NCI-H2196 (cell line): ENCODE data around the gene FCAMR.

Source experiments
- DNase-seq: peaks from one replicate; lab custom pipeline; 2025; ENCODE audit not compliant: unreplicated experiment; lab: John Stamatoyannopoulos, UW

FCAMR gene

DNA sequence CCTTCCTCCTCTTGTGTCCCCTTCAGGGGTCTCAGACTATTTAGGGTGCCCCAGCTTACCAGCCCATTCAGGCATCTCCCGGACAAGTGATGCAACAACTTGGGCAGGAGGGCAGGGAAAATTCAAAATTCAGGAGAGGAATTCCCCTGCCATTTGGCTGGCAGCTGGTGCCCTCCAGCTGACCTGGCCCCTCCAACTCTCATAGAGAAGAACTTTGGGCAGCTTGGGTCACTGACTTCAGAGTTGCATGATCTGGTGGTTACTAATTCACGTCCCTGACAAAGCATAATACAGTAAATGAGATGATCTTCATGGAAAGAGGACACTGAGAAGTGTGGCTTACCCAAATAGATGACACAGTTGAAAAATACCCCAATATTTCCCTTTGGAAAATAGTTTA is at the start of gene FCAMR:
TSS of gene FCAMR (minus strand) at position 15 of the 400 bp plus-strand sequence. CDS start 335 bp downstream, outside the sequence.
- DNase-seq: no peak

- DNase-seq: no peak
Measured at GRCh38 chr1:207019661-207020060, 49.4 kb upstream of the FCAMR start.

- no peak for DNase-seq
Measured at GRCh38 chr1:207019161-207019560, 48.9 kb upstream of the FCAMR start.

DNA sequence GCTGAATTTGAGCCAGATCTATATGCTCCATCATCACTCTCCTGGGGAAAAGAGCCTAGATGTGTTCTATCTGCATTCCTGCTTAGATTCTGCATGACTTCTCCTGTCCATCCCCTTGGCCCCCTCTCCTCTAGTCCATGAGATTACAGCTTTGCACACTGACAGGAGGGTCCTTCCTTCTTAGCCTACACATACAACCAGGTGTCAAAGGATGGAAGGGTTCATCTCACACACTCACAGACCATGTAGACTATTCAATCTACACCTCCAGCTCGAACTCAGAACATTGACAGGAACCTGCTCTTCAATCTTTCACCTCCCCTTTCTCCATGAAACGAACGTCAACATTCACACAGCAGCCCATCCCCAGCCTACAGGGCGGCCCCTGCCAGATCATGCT is 48.4 kb upstream of the FCAMR start:
- DNase-seq: no peak

DNA sequence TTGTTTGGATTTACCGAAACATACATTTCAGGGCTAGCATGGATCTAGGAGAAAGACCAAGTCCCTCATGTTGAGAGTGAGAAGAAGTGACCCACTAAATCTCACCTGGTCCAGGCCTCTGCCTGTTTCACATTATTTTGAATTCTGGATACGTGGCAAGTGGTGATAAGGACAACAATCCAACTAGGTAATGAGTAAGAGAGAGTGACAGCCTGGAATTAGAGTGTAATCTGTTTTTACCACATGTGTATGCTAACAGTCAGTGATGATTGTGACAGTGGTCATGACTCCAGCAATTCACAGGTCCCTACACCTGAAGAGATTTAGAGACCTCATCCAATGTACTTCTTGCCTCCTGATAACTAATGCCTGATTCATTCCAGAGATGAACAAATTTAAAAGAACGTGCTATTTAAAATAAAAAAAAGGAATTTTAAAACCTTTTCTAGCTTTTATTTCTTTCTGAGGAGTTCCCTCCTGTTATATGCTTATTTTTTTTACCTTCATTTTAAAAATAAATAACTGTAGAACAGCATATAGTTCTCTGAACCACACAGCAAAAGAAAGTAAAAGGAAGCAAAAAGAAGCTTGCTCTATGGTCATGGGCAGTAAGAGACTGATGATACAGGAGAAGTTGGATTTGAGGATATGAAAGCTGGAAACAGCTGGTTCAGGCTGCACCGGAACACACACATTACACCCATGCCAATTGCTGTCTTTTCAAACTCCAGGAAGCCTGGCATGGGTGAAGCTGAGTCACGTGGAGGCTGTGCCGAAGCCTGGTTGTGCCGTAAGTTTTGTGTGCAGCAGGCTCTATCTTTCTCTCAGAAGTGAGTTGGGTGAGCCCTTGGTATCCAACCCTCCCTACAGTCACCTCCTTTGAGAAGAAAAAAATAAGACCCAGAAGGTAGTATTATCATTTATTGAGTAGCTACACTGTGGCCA is 47.6 kb upstream of the FCAMR start:
- no peak for DNase-seq

DNA sequence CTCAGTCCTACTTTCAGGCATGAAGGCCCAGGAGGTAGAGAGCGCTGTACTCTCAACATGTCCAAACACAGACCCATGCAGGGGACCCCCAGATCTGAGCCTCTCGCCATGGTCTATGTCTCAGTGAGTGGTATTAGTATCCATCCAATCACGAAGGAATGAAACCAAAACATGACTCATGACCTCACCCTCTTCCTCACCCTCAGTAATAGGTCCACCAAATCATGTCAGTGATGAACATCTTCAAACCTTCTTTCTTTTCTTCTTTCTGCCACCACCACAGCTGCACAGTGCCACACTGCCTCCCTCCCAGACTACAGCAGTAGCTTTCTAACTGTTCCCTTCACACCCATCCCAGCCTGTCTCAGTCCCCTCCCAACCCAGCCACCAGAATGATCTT is 45.5 kb upstream of the FCAMR start:
- no peak for DNase-seq

DNA sequence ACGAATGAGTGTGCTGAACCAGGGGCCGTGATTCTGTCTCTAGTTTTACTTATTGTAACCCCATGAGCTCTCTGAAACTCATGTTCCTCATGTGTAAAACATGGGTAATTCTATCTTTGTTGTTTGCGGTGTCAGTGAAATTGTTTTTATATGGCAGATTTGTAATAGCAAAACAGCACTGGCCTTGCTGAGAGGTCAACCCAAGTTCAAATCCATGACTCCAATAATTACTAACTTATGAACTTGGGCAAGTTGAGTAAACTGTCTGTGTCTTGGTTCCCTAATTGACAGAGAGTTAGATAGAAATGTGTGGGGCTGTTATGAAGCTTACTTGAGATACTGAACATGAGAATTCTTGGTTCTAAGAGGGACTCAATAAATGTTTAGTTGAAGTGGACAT is 44.5 kb upstream of the FCAMR start:
- no peak for DNase-seq

GRCh38 chr1:207013321-207014085 is 43.2 kb upstream of the FCAMR start:
- no peak for DNase-seq

- DNase-seq: no peak
Measured at GRCh38 chr1:207010726-207011125, 40.5 kb upstream of the FCAMR start.

DNA sequence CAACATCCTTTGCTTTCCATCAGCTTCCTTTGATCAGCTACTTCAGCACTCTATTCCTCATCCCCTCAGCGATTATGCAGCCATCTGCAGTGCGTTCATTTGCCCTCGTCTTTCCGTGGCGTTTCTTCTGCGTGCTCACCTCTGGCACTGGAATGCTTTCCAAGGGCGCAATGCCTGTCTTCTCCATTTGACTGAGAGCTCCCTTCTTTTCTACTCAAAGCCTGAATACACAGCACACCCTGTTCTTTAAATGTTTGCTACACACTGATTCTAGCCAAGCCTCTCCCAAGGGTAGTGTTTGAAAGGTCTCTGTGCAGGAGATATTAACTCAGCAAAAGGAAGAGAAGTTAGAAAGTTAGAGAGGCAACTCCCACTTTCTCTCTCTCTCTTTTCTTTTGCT is 39.7 kb upstream of the FCAMR start:
- no peak for DNase-seq

DNA sequence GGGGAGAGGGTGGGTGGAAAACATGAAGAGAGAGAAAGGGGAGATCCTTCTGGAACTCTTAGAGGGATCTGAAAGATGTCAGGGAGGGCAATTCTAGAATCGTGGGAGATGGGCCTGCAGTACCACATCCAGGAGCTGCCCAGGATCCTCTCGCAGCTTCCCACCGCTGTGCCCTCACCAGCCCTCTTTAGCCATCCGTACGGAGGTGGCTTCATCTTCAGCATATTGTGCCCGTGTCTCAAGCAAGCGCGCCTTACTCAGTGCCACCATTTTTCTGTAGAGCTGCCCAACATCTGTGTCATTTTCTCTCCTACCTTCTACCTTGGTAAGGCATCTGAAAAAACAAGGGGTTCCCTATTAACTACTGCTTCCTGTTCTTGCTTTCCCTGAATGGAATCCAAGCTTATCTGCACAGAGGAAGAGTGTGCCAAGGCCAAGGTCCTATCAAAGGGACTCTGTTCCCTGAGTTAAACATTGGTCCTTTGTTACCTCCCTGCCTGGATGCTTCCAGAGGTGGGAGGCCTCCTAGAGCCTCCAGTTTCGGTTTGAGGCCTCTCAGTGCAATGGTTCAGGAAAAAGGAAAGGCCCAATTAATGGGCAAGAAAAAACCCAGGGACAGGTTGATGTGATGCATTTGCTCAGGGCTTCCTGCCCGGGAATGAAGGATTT is 39.1 kb upstream of the FCAMR start:
- no peak for DNase-seq

DNA sequence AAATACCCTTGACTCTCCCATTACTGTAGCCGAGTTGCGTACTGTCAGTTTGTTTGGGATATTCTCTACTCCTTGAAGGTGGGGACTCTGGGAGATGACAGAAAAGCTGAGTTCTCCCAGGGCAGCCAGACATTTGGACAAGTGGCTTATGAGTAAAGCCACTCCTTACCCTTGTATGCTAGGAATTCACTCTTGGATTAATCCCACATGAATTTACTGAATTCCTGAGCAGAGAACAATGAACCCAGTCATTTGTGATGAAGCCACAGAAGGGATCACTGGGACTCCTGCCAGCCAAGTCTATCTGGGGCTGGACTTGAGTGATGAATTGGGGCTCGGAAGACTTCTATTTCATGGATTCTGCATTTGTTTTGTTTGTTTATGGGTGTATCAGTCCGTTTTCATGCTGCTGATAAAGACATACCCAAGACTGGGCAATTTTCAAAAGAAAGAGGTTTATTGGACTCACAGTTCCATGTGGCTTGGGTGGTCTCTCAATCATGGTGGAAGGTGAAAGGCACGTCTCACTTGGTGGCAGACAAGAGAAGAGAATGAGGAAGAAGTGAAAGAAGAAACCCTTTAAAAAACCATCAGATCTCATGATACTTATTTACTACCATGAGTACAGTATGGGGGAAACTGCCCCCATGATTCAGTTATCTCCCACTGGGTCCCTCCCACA is 37.2 kb upstream of the FCAMR start:
- no peak for DNase-seq

DNA sequence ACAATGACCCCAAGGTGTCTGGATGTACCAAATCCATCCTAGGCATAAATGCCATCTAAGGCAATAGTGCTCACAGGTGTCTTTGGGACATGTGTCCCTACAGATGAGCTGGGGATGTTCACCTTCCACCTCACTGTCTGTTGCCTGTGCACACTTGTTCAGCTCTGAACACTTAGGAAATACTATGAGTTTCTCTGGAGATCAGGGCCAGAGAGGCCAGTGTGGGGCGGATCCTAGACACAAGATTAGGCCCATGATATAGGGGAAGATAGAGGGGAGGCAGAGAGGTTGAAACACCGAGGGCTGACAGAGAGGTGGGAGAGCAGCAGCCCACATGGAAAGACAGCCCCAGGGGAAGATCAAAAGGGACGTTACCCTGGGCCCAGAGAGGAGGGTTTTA is 36.7 kb upstream of the FCAMR start:
- no peak for DNase-seq

DNA sequence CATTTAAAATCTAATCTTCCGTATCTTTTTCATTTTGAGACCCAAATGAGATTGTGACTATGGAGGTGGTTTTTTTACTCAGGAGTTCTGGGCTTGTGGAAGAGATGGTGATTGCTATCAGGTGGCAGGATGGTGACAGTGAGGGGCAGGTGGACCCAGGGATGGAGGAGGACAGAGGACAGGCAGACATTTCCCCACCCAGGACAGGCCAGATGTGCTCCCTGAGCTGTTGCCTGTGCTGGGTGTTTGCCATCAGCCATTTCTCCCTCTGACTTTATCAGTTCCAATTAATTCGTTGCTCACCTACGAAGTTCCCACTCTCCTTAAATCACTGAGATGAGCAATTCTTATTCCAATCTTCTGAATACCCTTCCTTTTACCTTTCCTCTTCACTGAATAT is 35.8 kb upstream of the FCAMR start:
- DNase-seq: no peak

DNA sequence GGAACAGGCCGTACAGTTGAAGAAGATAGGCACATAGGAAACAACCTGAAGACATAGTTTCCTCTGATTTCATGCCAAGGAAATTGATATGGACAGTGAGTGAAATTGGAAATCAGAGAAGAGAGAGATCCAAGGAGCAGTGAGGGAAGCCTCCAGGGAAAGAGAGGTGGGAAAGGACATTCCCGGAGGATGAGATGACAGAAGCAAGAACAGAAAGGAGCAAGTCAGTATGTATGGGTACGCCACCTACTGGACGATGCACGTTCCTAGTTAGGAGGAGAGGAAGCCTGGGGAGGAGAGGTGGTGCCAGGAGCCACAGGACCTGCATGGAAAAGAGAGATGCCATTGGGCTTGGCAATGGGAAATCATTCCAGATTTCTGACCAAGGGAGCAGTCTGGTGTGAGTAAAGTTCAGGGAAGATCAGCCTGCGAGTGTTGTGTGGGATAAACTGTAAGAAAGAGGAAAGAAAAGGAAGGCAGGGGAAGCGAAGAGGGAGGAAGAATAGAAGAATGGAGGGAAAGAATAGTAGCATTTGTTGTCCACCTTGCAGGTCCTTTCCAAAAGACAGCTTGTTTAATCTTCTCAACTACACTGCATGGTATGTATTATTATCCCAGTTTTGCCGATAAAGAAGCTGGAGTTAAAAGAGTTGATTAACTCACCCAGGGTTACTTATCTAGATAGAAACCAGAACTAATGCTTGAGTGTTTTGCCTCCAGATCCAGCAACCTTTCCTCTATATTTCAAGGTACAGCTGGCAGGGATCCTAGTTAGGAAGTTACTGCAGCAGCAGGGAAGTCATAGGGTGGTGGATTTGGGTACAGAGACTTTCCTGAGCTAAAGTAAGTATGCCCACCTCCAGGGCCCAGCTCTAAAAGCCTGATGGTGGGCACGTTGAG is 34.9 kb upstream of the FCAMR start:
- DNase-seq: peak; percentile 68

DNA sequence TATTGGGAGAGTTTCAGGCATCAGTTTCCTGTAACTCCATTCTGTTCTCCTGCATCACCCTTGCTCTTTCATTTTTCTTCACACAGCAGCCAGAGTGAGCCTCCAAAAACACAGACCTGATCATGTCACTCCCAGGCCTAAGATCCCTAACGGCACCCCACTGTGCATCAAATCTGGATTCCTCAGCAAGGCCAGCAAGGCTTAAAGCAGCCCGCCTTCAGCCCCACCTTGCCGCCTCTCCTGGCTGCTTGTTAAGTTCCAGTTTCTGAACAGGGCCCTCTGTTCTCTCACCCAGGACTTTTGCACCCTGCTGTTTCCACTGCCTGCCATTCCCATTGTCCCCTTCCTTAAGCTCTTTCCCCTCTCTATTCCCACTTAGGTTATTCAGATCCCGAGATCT is 33.0 kb upstream of the FCAMR start:
- no peak for DNase-seq

DNA sequence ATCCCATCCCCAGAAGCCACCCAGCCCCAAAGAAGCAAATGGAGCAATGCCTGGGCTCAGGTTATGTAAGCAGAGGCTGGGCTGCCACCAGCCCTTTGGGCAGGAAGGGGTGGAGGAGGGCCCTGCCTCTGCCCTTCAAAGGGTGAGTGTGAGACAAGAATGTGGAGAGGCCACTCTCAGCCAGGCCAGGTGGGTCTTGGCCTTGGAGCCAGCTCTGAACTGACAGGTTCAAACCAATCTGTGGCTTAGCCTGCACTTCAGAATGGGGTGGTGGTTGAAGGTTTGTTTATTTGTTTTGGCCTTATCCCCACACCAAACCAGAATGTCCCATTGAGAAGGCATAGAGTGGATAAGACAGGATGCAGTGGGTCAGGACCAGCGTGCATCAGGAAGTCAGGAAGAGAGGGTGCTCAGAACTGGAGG is 32.5 kb upstream of the FCAMR start:
- DNase-seq: peak; percentile 84

DNA sequence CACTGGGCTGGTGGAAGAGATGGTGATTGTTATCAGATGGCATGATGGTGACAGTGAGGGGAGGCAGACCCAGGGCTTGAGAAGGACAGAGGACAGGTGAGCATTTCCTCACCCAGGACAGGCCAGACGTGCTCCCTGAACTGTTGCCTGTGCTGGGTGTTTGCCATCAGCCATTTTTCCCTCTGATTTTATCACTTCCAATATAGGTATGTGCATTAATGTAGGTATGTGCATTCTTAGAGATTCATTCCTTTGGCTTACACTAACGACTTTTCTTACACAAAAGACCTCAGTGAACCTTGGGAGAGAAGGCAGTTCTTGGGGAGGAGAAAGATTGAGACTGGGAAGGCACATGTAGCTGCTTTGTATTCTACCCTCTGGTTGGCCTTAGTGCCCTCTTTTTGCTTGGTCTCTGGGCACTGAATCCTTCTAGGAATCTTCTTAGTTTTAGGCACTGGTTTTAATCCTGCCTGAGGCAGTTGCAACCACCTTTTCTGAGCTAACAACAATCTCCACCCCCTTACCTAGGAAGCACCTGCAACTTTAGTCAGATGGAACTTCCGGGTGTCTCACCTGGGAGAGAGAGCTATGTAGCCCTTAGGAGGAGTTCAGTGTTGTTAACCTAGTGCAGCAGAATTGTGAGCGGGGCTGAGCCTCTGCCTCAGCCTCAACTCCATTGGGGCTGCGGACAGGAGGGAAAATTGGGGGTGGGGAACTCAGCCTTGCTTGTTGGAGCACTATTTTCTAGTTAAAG is 31.4 kb upstream of the FCAMR start:
- DNase-seq: no peak

DNA sequence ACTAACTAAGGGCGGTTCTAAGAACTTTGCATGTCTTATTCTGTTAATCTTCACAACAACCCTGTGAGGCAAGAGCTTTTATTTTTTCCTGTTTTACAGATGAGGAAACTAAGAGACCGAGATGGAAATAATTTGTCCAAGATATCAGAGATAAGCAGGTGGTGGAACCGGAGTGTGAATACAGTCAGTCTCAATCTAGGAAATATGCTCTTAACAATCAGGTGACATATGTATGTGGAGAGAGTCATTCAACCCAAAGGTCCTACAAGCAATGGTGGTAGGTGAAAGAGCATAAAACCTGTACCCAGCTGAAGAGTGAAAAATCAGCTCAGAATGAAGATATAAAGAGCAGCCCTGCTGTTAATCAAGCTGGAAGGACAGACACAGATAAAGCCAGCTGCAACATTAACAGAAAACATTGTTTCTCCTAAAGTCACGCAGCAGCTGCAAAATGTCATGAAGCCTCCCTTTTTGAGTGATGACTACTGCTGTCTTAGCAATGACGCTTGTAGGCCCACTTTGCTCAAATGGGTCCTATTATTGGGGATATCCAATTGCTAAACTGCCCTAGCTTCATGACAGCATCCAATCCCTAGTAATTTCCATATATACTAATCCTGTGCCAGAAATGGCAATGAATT is 30.5 kb upstream of the FCAMR start:
- no peak for DNase-seq
